Measurements from ENCODE around the gene PRICKLE4. TPM values are rescaled to one million over a fixed set of nuclear protein-coding genes. Genes with fewer than 3 reads are reported as not detected.
A peak's percentile ranks its signal among the peaks of the same experiment; 100 is the strongest.

The PRICKLE4 gene
- total and polyA plus RNA-seq, 2 experiments from 2014 or later = 9.3 to 22.5 TPM

DNA sequence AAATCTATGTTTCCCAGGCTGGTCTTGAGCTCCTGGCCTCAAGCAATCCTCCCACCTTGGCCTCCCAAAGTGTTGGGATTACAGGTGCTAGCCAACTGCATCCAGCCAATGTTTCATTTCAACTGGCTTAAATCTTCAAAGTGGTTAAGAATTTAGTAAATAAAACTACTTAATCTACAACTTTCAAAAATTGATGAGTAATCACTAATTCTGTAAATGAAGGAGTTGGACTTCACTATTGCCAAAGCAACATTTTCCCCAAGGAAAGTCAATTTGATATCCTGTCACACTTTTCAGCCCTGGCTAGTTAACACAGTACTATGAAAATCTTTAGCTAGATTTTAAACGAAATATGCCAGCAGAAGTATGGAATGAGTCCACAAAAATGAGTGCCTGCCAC, 10.7 kb downstream of the PRICKLE4 start:
- TF ChIP-seq, protein P1, sequence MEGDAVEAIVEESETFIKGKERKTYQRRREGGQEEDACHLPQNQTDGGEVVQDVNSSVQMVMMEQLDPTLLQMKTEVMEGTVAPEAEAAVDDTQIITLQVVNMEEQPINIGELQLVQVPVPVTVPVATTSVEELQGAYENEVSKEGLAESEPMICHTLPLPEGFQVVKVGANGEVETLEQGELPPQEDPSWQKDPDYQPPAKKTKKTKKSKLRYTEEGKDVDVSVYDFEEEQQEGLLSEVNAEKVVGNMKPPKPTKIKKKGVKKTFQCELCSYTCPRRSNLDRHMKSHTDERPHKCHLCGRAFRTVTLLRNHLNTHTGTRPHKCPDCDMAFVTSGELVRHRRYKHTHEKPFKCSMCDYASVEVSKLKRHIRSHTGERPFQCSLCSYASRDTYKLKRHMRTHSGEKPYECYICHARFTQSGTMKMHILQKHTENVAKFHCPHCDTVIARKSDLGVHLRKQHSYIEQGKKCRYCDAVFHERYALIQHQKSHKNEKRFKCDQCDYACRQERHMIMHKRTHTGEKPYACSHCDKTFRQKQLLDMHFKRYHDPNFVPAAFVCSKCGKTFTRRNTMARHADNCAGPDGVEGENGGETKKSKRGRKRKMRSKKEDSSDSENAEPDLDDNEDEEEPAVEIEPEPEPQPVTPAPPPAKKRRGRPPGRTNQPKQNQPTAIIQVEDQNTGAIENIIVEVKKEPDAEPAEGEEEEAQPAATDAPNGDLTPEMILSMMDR (IDR thresholded peaks at IDR 0.05; ENCODE audit: low read depth, low read length) = no peak
- Histone ChIP-seq H3K4me3 (no peak overlapping the region), H3K27me3 (no peaks in the 10 kb centered on the region), H3K4me1 (ENCODE audit: low read depth) (no peaks in the 10 kb centered on the region), H3K9me3 (ENCODE audit: low read depth) (no peaks in the 10 kb centered on the region), H3K36me3 (peaks cover 10% of the 10 kb centered on the region), H3K27ac (peak overlapping the region; percentile 46)
- DNase-seq (ENCODE audit: low read depth in 1 of 2, low spot score in 1 of 2) = no peak

DNA sequence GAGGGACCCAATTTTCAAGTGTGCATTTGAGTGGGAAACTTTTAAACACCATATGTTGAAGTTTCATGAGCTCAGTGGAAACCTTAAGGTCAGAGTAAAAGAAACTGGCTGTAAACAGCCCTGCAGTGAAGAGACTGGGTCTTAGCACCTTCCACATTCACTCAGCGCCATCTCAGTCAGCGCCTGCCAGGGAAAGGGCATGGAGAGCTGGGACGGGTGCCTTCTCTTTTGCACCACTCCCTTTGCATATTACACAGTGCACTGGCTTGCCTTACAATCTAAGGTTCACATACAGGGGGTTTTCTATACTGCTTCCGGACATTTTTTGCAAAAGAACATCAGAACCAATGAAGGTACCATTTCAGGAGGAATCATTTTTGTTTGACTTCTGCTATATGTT, 11.4 kb downstream of the PRICKLE4 start:
- Histone ChIP-seq H3K4me3 (no peak overlapping the region), H3K36me3 (peaks cover 10% of the 10 kb centered on the region), H3K27ac (peak overlapping the region; percentile 46), H3K27me3 (no peaks in the 10 kb centered on the region), H3K4me1 (ENCODE audit: low read depth) (no peaks in the 10 kb centered on the region), H3K9me3 (ENCODE audit: low read depth) (no peaks in the 10 kb centered on the region)
- TF ChIP-seq, protein P1 (IDR thresholded peaks at IDR 0.05; ENCODE audit: low read depth, low read length) = no peak
- no peak for DNase-seq (ENCODE audit: low read depth in 1 of 2, low spot score in 1 of 2)

DNA sequence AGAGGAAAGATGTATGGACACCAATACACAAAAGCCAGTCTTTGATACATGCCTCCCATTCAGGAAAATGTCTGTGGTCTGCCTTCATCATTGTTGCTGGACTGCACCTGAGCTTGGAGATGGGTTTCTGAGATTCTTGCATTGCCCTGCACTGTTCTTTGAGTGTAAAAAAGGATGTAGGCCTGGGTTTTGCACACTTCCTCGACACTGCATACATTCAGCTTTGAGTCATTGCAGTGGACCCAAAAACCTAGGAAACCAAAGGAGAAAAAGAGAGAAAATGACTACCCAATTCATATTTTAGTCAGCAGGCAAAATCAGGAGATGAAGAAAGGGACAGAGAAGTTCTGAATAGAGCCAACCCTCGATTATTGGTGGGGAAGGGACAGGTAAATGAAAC, 15.9 kb downstream of the PRICKLE4 start:
- peaks cover 13% of the 10 kb centered on the region for H3K36me3 ChIP-seq
- no peak overlapping the region for H3K4me3 ChIP-seq
- no peaks in the 10 kb centered on the region for H3K27me3 ChIP-seq
- H3K27ac ChIP-seq = no peak overlapping the region
- no peaks in the 10 kb centered on the region for H3K4me1 ChIP-seq (ENCODE audit: low read depth)
- TF ChIP-seq, protein P1 (IDR thresholded peaks at IDR 0.05; ENCODE audit: low read depth, low read length) = no peak
- DNase-seq (ENCODE audit: low read depth in 1 of 2, low spot score in 1 of 2) = no peak
- no peaks in the 10 kb centered on the region for H3K9me3 ChIP-seq (ENCODE audit: low read depth)

DNA sequence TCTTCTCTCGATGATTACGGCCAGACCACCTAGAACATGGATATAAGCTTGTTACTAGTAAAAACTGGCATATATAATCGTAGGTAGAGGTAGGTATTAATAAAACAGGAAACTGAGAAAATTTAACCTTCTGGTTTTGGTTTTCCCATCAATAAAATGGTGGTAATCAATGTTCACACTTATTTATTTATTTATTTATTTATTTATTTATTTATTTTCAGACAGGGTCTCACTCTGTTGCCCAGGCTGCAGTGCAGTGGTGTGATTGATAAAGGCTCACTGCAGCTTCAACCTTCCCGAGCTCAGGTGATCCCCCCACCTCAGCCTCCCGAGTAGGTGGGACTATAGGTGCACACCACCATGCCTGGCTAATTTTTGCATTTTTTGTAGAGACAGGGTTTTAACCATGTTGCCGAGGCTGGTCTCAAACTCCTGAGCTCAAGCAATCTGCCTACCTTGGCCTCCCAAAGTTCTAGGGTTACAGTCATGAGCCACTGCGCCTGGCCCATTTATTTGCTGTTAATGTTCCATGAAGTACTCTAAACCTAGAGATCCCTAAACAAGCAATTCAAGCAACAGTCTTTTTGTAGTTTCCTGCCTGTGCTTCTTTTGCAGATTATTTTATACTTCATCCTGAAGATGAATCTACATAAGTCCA, 18.4 kb downstream of the PRICKLE4 start:
- H3K4me1 ChIP-seq (ENCODE audit: low read depth) = no peaks in the 10 kb centered on the region
- H3K27ac ChIP-seq = no peak overlapping the region
- no peak overlapping the region for H3K4me3 ChIP-seq
- H3K27me3 ChIP-seq = no peaks in the 10 kb centered on the region
- no peaks in the 10 kb centered on the region for H3K9me3 ChIP-seq (ENCODE audit: low read depth)
- TF ChIP-seq, protein P1 (IDR thresholded peaks at IDR 0.05; ENCODE audit: low read depth, low read length) = no peak
- no peak for DNase-seq (ENCODE audit: low read depth in 1 of 2, low spot score in 1 of 2)
- peaks cover 11% of the 10 kb centered on the region for H3K36me3 ChIP-seq

DNA sequence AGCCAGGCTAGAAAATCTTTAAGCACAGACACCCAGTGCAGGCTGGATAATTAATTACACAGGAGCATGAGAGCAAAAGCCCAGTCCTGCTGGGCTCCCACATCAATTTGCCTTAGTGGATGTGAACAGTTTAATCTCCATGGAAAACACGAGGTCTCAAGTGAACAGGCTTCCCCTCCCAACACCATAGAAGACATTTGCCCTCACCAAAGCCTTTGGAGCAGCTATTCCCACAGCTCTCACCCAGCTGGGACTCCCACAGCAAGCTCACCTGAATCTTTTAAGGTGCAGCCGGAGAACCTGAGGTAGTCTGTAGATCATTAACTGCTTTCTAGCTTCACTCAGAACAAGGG, 19.0 kb downstream of the PRICKLE4 start:
- H3K27me3 ChIP-seq = no peaks in the 10 kb centered on the region
- TF ChIP-seq, protein P1 (IDR thresholded peaks at IDR 0.05; ENCODE audit: low read depth, low read length) = no peak
- H3K36me3 ChIP-seq = peaks cover 11% of the 10 kb centered on the region
- H3K9me3 ChIP-seq (ENCODE audit: low read depth) = no peaks in the 10 kb centered on the region
- H3K4me3 ChIP-seq = no peak overlapping the region
- no peaks in the 10 kb centered on the region for H3K4me1 ChIP-seq (ENCODE audit: low read depth)
- no peak overlapping the region for H3K27ac ChIP-seq
- no peak for DNase-seq (ENCODE audit: low read depth in 1 of 2, low spot score in 1 of 2)
